K562 (cell line): ENCODE measurements around the gene ZNF718. TPM values are rescaled to one million over a fixed set of nuclear protein-coding genes. Genes with fewer than 3 reads are reported as not detected.
"Not testable (repeated sequence)": the region's sequence is repeated elsewhere in the genome, so short reads cannot be mapped to it uniquely, and the experiment has no call there.

Experiments used
- ATAC-seq: fragments of 200-7000 bp; cut with Tn5 transposase; 3 replicates; pipeline ENCODE4 v1.9.1; 2020; ENCODE audit warnings: moderate library complexity
- BruUV-seq: library from RNA; stranded (reverse); fragments of 400-500 nt; replicated peaks from 2 replicates; lab custom pipeline; 2021; lab: Mats Ljungman, UMichigan
- CTCF ChIA-PET: fragments of 300-600 bp; formaldehyde crosslinking; extraction: SDS; loops from one replicate; lab custom pipeline; 2021; ENCODE audit warnings: low intra/inter-chr PET ratio; lab: Yijun Ruan, JAX
- POLR2A ChIA-PET: fragments of 300-600, 350-650 bp; sonication (Branson Sonifier 250); formaldehyde crosslinking; extraction: SDS; loops from one replicate; lab custom pipeline; 2021; ENCODE audit warnings: antibody characterized with exemption, inconsistent platforms; lab: Yijun Ruan, JAX
- DNase-seq, 4 experiments: peaks; one replicate each; pipeline versions ENCODE4 v3.0.0 to v3.0.0-alpha.2; 2011 to 2018; ENCODE audit warnings: low spot score in 3 of 4, mixed read lengths in 3 of 4; ENCODE audit errors: extremely low read depth in 1 of 4
- FAIRE-seq: peaks from 2 replicates; lab custom pipeline; 2011; peaks lifted over from hg19 to GRCh38; lab: Jason Lieb, UNC
- H2AFZ ChIP-seq: 2 replicates; pipeline ENCODE4 v1.6.0; 2011; ENCODE audit warnings: low read depth, low read length, control low read depth, inconsistent platforms
- H3K27ac ChIP-seq: fragments of 200-600 bp; 3 replicates; pipeline ENCODE4 v1.8.0; 2011; ENCODE audit warnings: low read depth, mild to moderate bottlenecking, control low read depth, inconsistent platforms, low read length, moderate library complexity, mixed read lengths; ENCODE audit errors: extremely low read depth
- H3K27me3 ChIP-seq, 2 experiments: fragments of 300-600 bp in 1 of 2; 2 replicates in 1 of 2; 3 replicates in 1 of 2; pipeline versions ENCODE4 v1.6.0 to v1.8.0; 2011; ENCODE audit warnings: inconsistent platforms in 2 of 2, low read length in 2 of 2, mild to moderate bottlenecking in 1 of 2, mixed read lengths in 1 of 2, moderate library complexity in 1 of 2; ENCODE audit not compliant: control insufficient read depth in 2 of 2, insufficient read depth in 2 of 2
- H3K36me3 ChIP-seq: fragments of 300-600 bp; 3 replicates; pipeline ENCODE4 v1.8.0; 2011; ENCODE audit warnings: mild to moderate bottlenecking, low read length, inconsistent platforms; ENCODE audit not compliant: control insufficient read depth, insufficient read depth
- H3K4me1 ChIP-seq, 2 experiments: fragments of 200-600 bp in 1 of 2; replicated peaks in 1 of 2; 2 replicates in 1 of 2; 3 replicates in 1 of 2; pipeline versions ENCODE4 v1.5.1 to v1.8.0; 2011; ENCODE audit warnings: inconsistent platforms in 2 of 2, low read length in 2 of 2, mild to moderate bottlenecking in 1 of 2, mixed read lengths in 1 of 2, moderate library complexity in 1 of 2; ENCODE audit not compliant: control insufficient read depth in 2 of 2, insufficient read depth in 2 of 2
- H3K4me2 ChIP-seq: 2 replicates; pipeline ENCODE4 v1.6.1; 2011; ENCODE audit warnings: low read length, control low read depth, inconsistent platforms, mixed read lengths; ENCODE audit not compliant: insufficient read depth
- H3K4me3 ChIP-seq: fragments of 200-600 bp; sonication (generic), shearing (Covaris generic); 2 replicates; pipeline ENCODE4 v1.5.1; 2016; ENCODE audit warnings: control low read depth, inconsistent platforms
- H3K79me2 ChIP-seq: fragments of 200-600 bp; 3 replicates; pipeline ENCODE4 v1.8.0; 2011; ENCODE audit warnings: low read length, inconsistent platforms; ENCODE audit not compliant: control insufficient read depth, insufficient read depth
- H3K9ac ChIP-seq, 2 experiments: 2 replicates each; pipeline versions ENCODE4 v1.6.0 to v1.6.1; 2011; ENCODE audit warnings: low read depth in 2 of 2, low read length in 2 of 2, control low read depth in 1 of 2, inconsistent platforms in 1 of 2, mild to moderate bottlenecking in 1 of 2, mixed read lengths in 1 of 2; ENCODE audit not compliant: insufficient read depth in 1 of 2
- H3K9me1 ChIP-seq: one replicate; pipeline ENCODE4 v1.6.0; 2011; ENCODE audit warnings: inconsistent platforms, mild to moderate bottlenecking, low read length, moderate library complexity; ENCODE audit not compliant: control insufficient read depth, insufficient read depth
- H3K9me3 ChIP-seq: replicated peaks from 2 replicates; pipeline ENCODE4 v1.5.1; 2011; ENCODE audit warnings: low read depth, low read length, inconsistent platforms; ENCODE audit not compliant: control insufficient read depth, insufficient read depth
- H4K20me1 ChIP-seq: replicated peaks from 2 replicates; pipeline ENCODE4 v1.6.1; 2011; ENCODE audit warnings: low read length, inconsistent platforms, mixed read lengths; ENCODE audit not compliant: control insufficient read depth, insufficient read depth
- CBX1 ChIP-seq: sonication (generic); IDR thresholded peaks from 2 replicates; pipeline ENCODE4 v1.6.1; 2016; ENCODE audit warnings: antibody characterized with exemption, low read depth, mild to moderate bottlenecking
- CBX5 ChIP-seq: IDR thresholded peaks from 2 replicates; pipeline ENCODE4 v1.6.1; 2014; ENCODE audit warnings: low read depth, borderline replicate concordance
- CEBPZ ChIP-seq: fragments of 150-350 bp; IDR thresholded peaks from 2 replicates; pipeline ENCODE4 v1.6.1; 2014; ENCODE audit warnings: low read depth, mild to moderate bottlenecking, low read length, borderline replicate concordance
- TRIM28 ChIP-seq: fragments of 450-650 bp; IDR thresholded peaks from 2 replicates; pipeline ENCODE4 v1.6.1; 2017
- ZFP36 ChIP-seq: fragments of 150-350 bp; IDR thresholded peaks from 2 replicates; pipeline ENCODE4 v1.6.1; 2018; ENCODE audit warnings: low read length, low read depth; ENCODE audit not compliant: partially characterized antibody
- in situ Hi-C: fragments of 300-500 bp; cut with MboI; formaldehyde crosslinking; loops from 4 replicates; pipeline ENCODE4 v1.15.0; 2018; ENCODE audit warnings: inconsistent platforms, mixed read lengths
- intact Hi-C: fragments of 100-400 bp; cut with micrococcal nuclease; formaldehyde crosslinking; loops from 2 replicates; pipeline ENCODE4 v1.14.2; 2022
- polyA plus RNA-seq, 8 experiments: library from polyadenylated mRNA; depleted of rRNA in 4 of 8; stranded (reverse) in 5 of 8; unstranded in 3 of 8; fragments of >200 nt; fragmentation: Nextera tagmentation in 2 of 8; fragmentation: Illumina TruSeq in 1 of 8; extraction: Ambion mirVana in 2 of 8; extraction: Trizol in 1 of 8; gene quantifications; 2 replicates each; pipeline versions ENCODE4 v1.2.1 to v1.2.3, GENCODE V29; 2011 to 2014; ENCODE audit warnings: inconsistent platforms in 1 of 8, missing spikeins in 1 of 8
- total RNA-seq, 7 experiments: library from RNA; depleted of rRNA in 6 of 7; stranded (reverse); fragments of >200 nt in 6 of 7; fragmentation: Illumina TruSeq in 2 of 7; extraction: Trizol in 2 of 7; gene quantifications; 2 replicates each; pipeline versions ENCODE4 v1.2.1 to v1.2.3, GENCODE V29; 2011 to 2021; ENCODE audit warnings: low replicate concordance in 1 of 7

Gene ZNF718
- total and polyA plus RNA-seq, 9 of the 15 experiments (the other 6 are each of a cell fraction or from before 2014, with no cell fraction given) = 1.00 to 5.3 (median 2.7) TPM

GRCh38 chr4:202822-203221 lies 78.5 kb downstream of the ZNF718 start:
- in situ Hi-C loops, CTCF ChIA-PET, H3K36me3 ChIP-seq, H3K9me3 ChIP-seq, H3K27me3 ChIP-seq, H2AFZ ChIP-seq, ATAC-seq, H3K4me3 ChIP-seq, FAIRE-seq, H3K4me2 ChIP-seq, H3K27ac ChIP-seq, POLR2A ChIA-PET, H3K9me1 ChIP-seq, H4K20me1 ChIP-seq, DNase-seq, H3K4me1 ChIP-seq, H3K9ac ChIP-seq, BruUV-seq, intact Hi-C loops, H3K79me2 ChIP-seq: not testable (repeated sequence)
- peak; percentile 88 for TF ChIP-seq ZFP36
- peak; percentile 83 for TF ChIP-seq CBX5
- TF ChIP-seq CBX1 = peak; percentile 50; the same call in 1 of the 2 replicates
- peak; percentile 62; the same call in 1 of the 2 replicates for TF ChIP-seq TRIM28
- TF ChIP-seq CEBPZ = peak; percentile 38; the same call in 1 of the 2 replicates
